Activated naive CD8-positive, alpha-beta T cell treated with anti-CD3 and anti-CD28 coated beads for 36 hours (primary cell): ENCODE measurements around the gene HPS4. TPM values are rescaled to one million over a fixed set of nuclear protein-coding genes. Genes with fewer than 3 reads are reported as not detected.

Experiments used
- DNase-seq: peaks from one replicate; pipeline ENCODE4 v3.0.0; 2021
- H3K27ac Mint-ChIP-seq: one replicate; pipeline ENCODE4 v1.8.0; 2022; ENCODE audit warnings: mild to moderate bottlenecking, moderate library complexity, mixed read lengths
- H3K27me3 Mint-ChIP-seq: one replicate; pipeline ENCODE4 v1.8.0; 2022; ENCODE audit warnings: mild to moderate bottlenecking, mixed read lengths
- H3K36me3 Mint-ChIP-seq: one replicate; pipeline ENCODE4 v1.8.0; 2021; ENCODE audit warnings: mild to moderate bottlenecking, mixed read lengths
- H3K4me1 Mint-ChIP-seq: one replicate; pipeline ENCODE4 v1.8.0; 2021; ENCODE audit warnings: mixed read lengths
- H3K4me3 Mint-ChIP-seq: one replicate; pipeline ENCODE4 v1.8.0; 2022; ENCODE audit warnings: mild to moderate bottlenecking, moderate library complexity, mixed read lengths
- H3K9me3 Mint-ChIP-seq: one replicate; pipeline ENCODE4 v1.8.0; 2022; ENCODE audit warnings: mixed read lengths
- total RNA-seq, 2 experiments: library from RNA; stranded (reverse); gene quantifications; one replicate each; pipeline ENCODE4 v1.2.3, GENCODE V29; 2021

HPS4 gene
- total RNA-seq, 2 experiments from 2014 or later: 46.9 to 51.3 TPM

- H3K4me3 Mint-ChIP-seq: peak overlapping the region; percentile 90
- no peaks in the 10 kb centered on the region for H3K9me3 Mint-ChIP-seq
- no peak for DNase-seq
- peaks cover 21% of the 10 kb centered on the region for H3K36me3 Mint-ChIP-seq
- H3K4me1 Mint-ChIP-seq: peaks cover 58% of the 10 kb centered on the region
- peak overlapping the region; percentile 96 for H3K27ac Mint-ChIP-seq
- H3K27me3 Mint-ChIP-seq: no peaks in the 10 kb centered on the region
These were observed 542 bp downstream of the HPS4 start for GRCh38 chr22:26483043-26483438.

DNA sequence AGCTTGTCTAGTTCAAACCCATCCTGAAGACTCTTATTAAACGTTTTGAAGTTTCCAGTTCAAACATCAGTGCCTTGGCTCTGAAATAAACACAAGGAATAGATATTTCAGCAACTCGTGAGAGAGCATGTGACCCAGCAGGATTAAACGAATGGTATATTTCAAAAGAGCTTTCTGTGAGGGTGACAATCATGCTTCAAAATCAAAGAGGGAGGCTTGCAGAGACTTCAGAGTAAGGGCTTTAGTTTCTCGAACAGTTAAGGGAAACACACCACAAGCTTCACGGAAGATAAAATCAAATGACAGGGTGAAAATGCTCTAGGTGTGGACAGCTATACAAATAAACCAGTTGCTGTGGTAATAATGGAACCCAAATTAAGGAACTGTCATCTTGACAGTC lies 1.4 kb downstream of the HPS4 start:
- DNase-seq: no peak
- H3K9me3 Mint-ChIP-seq: no peaks in the 10 kb centered on the region
- no peaks in the 10 kb centered on the region for H3K27me3 Mint-ChIP-seq
- H3K4me1 Mint-ChIP-seq: peaks cover 67% of the 10 kb centered on the region
- H3K4me3 Mint-ChIP-seq: peak overlapping the region; percentile 90
- H3K27ac Mint-ChIP-seq: peak overlapping the region; percentile 96
- H3K36me3 Mint-ChIP-seq: peaks cover 27% of the 10 kb centered on the region

DNA sequence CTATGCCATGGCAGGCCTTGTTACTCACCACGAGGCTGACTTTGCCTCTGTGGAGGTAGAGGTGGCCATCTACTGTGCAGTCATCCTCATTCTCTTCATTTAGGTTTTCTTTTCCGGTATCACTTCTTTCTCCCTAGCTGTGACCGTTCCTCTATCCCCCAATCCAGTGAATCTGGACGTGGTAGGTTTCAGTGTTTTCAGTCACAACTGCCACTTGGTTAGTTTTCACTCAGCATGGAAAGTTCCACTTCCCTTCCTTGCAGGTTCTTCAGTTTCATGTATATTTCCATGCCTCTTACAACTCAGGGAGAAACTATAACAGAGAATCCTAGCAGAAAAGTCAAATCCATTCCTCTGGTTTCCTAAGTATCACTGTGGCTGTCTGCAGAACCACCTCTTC lies 1.9 kb downstream of the HPS4 start:
- no peaks in the 10 kb centered on the region for H3K27me3 Mint-ChIP-seq
- DNase-seq: peak; percentile 5

DNA sequence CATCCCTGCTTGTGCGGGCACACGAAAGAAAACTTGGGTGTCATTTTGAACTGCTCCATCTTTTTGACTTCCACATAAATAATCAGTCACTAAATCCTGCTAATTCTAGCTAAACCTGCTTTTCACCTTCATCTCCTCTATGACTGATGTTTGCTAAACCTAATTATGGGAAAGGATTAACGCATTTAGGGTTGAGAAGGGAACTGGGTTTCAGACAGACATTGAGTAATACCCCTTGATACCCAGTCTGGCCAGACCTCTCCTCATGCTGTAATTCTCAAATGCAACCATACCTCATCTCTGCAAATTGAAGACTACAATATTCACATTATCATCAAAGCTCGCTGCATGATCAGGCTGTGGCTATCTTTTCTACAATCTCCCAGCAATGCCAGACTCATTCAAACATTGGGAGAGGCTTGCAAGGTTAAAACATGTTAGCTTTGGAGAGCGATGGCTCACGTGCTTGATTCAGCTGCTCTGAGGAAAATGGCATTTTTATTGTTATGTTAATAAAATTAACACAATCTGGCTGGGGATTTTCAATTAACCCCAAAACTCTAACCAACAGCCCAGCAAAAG lies 2.4 kb downstream of the HPS4 start:
- H3K4me3 Mint-ChIP-seq: peak overlapping the region; percentile 90
- H3K27ac Mint-ChIP-seq: peak overlapping the region; percentile 96
- DNase-seq: no peak
- H3K4me1 Mint-ChIP-seq: peaks cover 65% of the 10 kb centered on the region
- H3K27me3 Mint-ChIP-seq: no peaks in the 10 kb centered on the region
- H3K9me3 Mint-ChIP-seq: no peaks in the 10 kb centered on the region
- peaks cover 32% of the 10 kb centered on the region for H3K36me3 Mint-ChIP-seq

More for the DNA sequence above, 1.9 kb downstream of the HPS4 start:
- H3K4me1 Mint-ChIP-seq: peaks cover 67% of the 10 kb centered on the region
- peaks cover 30% of the 10 kb centered on the region for H3K36me3 Mint-ChIP-seq
- no peaks in the 10 kb centered on the region for H3K9me3 Mint-ChIP-seq
- H3K27ac Mint-ChIP-seq: peak overlapping the region; percentile 96
- peak overlapping the region; percentile 90 for H3K4me3 Mint-ChIP-seq

GRCh38 chr22:26480611-26480932 lies 3.0 kb downstream of the HPS4 start:
- H3K4me1 Mint-ChIP-seq: peaks cover 58% of the 10 kb centered on the region
- H3K27me3 Mint-ChIP-seq: no peaks in the 10 kb centered on the region
- H3K27ac Mint-ChIP-seq: peak overlapping the region; percentile 59
- no peaks in the 10 kb centered on the region for H3K9me3 Mint-ChIP-seq
- H3K36me3 Mint-ChIP-seq: peaks cover 32% of the 10 kb centered on the region
- peak overlapping the region; percentile 90 for H3K4me3 Mint-ChIP-seq
- DNase-seq: no peak

GRCh38 chr22:26479792-26480610 lies 3.6 kb downstream of the HPS4 start:
- no peak for DNase-seq
- Mint-ChIP-seq H3K4me3 (peak overlapping the region; percentile 90), H3K4me1 (peaks cover 53% of the 10 kb centered on the region), H3K27me3 (no peaks in the 10 kb centered on the region), H3K36me3 (peaks cover 32% of the 10 kb centered on the region), H3K9me3 (no peaks in the 10 kb centered on the region), H3K27ac (peak overlapping the region; percentile 59)

GRCh38 chr22:26479043-26479791 lies 4.4 kb downstream of the HPS4 start:
- Mint-ChIP-seq H3K4me3 (peak overlapping the region; percentile 90), H3K27me3 (no peaks in the 10 kb centered on the region), H3K9me3 (no peaks in the 10 kb centered on the region), H3K36me3 (peaks cover 34% of the 10 kb centered on the region), H3K4me1 (peaks cover 52% of the 10 kb centered on the region), H3K27ac (peak overlapping the region; percentile 51)
- no peak for DNase-seq

DNA sequence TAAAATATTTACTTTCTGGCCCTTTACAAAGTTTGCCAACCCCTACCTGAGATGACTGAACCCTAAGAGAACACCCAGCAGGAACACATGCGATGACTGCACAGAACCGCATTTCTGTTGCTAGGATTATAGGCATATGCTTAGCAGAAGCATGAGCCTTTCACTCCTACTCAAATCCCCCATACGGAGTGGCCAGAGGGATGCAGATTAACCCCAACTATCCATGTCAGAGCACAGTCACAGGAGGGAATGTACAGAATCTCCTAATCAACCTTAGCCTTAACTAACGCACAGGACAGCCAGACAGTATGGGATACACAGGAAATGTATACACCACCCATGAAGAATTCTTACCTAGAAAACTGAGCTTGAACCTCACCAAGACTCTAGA lies 6.2 kb downstream of the HPS4 start:
- Mint-ChIP-seq H3K9me3 (no peaks in the 10 kb centered on the region), H3K27me3 (no peaks in the 10 kb centered on the region), H3K36me3 (peaks cover 34% of the 10 kb centered on the region), H3K27ac (no peak overlapping the region), H3K4me3 (no peak overlapping the region), H3K4me1 (peaks cover 45% of the 10 kb centered on the region)
- no peak for DNase-seq

GRCh38 chr22:26476705-26477340 lies 6.8 kb downstream of the HPS4 start:
- DNase-seq: no peak
- Mint-ChIP-seq H3K36me3 (peaks cover 33% of the 10 kb centered on the region), H3K27ac (no peak overlapping the region), H3K4me3 (no peak overlapping the region), H3K4me1 (peaks cover 40% of the 10 kb centered on the region), H3K9me3 (no peaks in the 10 kb centered on the region), H3K27me3 (no peaks in the 10 kb centered on the region)

- DNase-seq: no peak
- Mint-ChIP-seq H3K9me3 (no peaks in the 10 kb centered on the region), H3K27me3 (no peaks in the 10 kb centered on the region), H3K4me1 (peaks cover 22% of the 10 kb centered on the region), H3K27ac (no peak overlapping the region), H3K4me3 (no peak overlapping the region), H3K36me3 (peaks cover 18% of the 10 kb centered on the region)
These were observed 8.9 kb downstream of the HPS4 start for GRCh38 chr22:26474682-26475081.

GRCh38 chr22:26471522-26471921 lies 12.1 kb downstream of the HPS4 start:
- H3K4me3 Mint-ChIP-seq: no peak overlapping the region
- H3K27ac Mint-ChIP-seq: no peak overlapping the region
- peaks cover 12% of the 10 kb centered on the region for H3K36me3 Mint-ChIP-seq
- H3K4me1 Mint-ChIP-seq: no peaks in the 10 kb centered on the region
- DNase-seq: no peak
- H3K27me3 Mint-ChIP-seq: no peaks in the 10 kb centered on the region
- no peaks in the 10 kb centered on the region for H3K9me3 Mint-ChIP-seq

- no peak for DNase-seq
- H3K36me3 Mint-ChIP-seq: peaks cover 14% of the 10 kb centered on the region
- no peak overlapping the region for H3K27ac Mint-ChIP-seq
- no peaks in the 10 kb centered on the region for H3K9me3 Mint-ChIP-seq
- no peaks in the 10 kb centered on the region for H3K4me1 Mint-ChIP-seq
- no peak overlapping the region for H3K4me3 Mint-ChIP-seq
- no peaks in the 10 kb centered on the region for H3K27me3 Mint-ChIP-seq
These were observed 12.8 kb downstream of the HPS4 start for GRCh38 chr22:26470807-26471206.

GRCh38 chr22:26466196-26466595 lies 17.4 kb downstream of the HPS4 start:
- no peaks in the 10 kb centered on the region for H3K27me3 Mint-ChIP-seq
- DNase-seq: no peak
- peaks cover 16% of the 10 kb centered on the region for H3K36me3 Mint-ChIP-seq
- no peaks in the 10 kb centered on the region for H3K9me3 Mint-ChIP-seq
- H3K4me1 Mint-ChIP-seq: no peaks in the 10 kb centered on the region
- no peak overlapping the region for H3K27ac Mint-ChIP-seq
- H3K4me3 Mint-ChIP-seq: no peak overlapping the region

DNA sequence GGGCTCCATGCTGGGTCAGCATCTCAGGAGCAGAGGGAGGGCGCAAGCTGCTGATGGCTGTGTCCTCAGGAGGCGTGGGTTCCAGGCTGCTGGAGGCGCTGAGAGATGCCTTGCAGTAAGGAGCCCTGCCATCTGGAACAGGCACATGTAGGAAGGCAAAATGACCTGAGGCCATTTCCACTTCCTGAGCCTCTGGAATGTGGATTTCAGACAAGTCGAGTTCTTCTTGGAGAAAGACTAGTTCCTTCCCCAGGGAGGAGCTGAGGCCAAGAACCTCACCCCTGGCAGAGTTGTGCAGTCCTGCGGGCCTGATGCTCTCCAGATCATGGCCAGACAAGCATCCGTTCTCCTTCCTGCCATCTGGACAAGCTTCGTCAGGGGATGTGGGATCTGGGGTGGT lies 19.3 kb downstream of the HPS4 start:
- Mint-ChIP-seq H3K9me3 (no peaks in the 10 kb centered on the region), H3K4me3 (no peak overlapping the region), H3K4me1 (peaks cover 4% of the 10 kb centered on the region), H3K36me3 (peaks cover 20% of the 10 kb centered on the region), H3K27ac (no peak overlapping the region), H3K27me3 (no peaks in the 10 kb centered on the region)
- no peak for DNase-seq

GRCh38 chr22:26463688-26464087 lies 19.9 kb downstream of the HPS4 start:
- Mint-ChIP-seq H3K9me3 (no peaks in the 10 kb centered on the region), H3K27ac (no peak overlapping the region), H3K27me3 (no peaks in the 10 kb centered on the region), H3K36me3 (peaks cover 15% of the 10 kb centered on the region), H3K4me3 (no peak overlapping the region), H3K4me1 (peaks cover 4% of the 10 kb centered on the region)
- no peak for DNase-seq
